ENCODE measurements around the gene ELF5. TPM values are rescaled to one million over a fixed set of nuclear protein-coding genes. Genes with fewer than 3 reads are reported as not detected.

Gene ELF5
- total and polyA plus RNA-seq, 5 donors, result not detected

DNA sequence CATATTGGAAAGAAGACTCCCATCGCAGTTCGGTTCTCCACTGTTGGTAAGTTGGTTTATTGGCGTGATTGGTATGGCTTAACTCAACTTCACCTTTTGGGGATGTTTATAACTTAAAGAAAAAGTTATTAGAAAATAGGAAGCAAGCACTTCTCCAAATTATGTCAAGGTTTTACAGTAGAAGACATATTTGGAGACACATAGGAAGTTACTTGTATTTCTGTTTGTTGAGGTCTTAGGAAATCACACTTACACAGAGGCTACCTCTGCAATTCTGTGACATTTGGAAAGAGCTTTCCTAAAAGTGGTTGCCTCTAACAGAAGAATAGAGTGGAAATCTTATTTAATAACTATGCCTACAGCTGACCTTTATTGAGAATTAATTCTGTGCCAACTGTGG lies 62.5 kb downstream of the ELF5 start:
- peaks cover 2% of the 10 kb centered on the region for H3K4me1 ChIP-seq (ENCODE audit: control insufficient read depth, insufficient read depth, low read length)
- H3K27me3 ChIP-seq (ENCODE audit: control insufficient read depth, insufficient read depth), result no peaks in the 10 kb centered on the region
- no peak for DNase-seq
- H3K9me3 ChIP-seq (ENCODE audit: control insufficient read depth, low read length), result no peaks in the 10 kb centered on the region
- no peak overlapping the region for H3K27ac ChIP-seq (ENCODE audit: low read length)
- 85% methylated on average over 3 of the region's 3 CpGs for WGBS
- no peak for ATAC-seq
- no peak overlapping the region for H3K4me3 ChIP-seq (ENCODE audit: low read length)
- intact Hi-C loops (cut with DNase I), result no loop called here

DNA sequence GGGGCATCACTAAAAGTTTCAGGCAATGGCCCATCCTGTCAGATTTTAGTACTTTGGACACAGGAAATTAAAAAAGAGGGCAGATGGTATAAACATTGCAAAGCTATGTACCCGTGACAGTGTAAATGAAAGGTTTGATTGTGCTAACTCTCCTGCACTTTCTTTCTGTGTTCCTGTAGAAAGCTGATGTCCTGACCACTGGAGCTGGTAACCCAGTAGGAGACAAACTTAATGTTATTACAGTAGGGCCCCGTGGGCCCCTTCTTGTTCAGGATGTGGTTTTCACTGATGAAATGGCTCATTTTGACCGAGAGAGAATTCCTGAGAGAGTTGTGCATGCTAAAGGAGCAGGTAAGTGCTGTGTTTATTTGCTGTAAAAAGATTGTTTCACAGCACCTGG lies 64.6 kb downstream of the ELF5 start:
- Histone ChIP-seq H3K4me1 (ENCODE audit: control insufficient read depth, insufficient read depth, low read length) (peaks cover 2% of the 10 kb centered on the region), H3K27ac (ENCODE audit: low read length) (no peak overlapping the region), H3K27me3 (ENCODE audit: control insufficient read depth, insufficient read depth) (no peaks in the 10 kb centered on the region), H3K9me3 (ENCODE audit: control insufficient read depth, low read length) (no peaks in the 10 kb centered on the region), H3K4me3 (ENCODE audit: low read length) (no peak overlapping the region)
- intact Hi-C loops (cut with DNase I), result no loop called here
- ATAC-seq (no peak), DNase-seq (no peak)
- WGBS, result 63% methylated on average over 3 of the region's 3 CpGs

DNA sequence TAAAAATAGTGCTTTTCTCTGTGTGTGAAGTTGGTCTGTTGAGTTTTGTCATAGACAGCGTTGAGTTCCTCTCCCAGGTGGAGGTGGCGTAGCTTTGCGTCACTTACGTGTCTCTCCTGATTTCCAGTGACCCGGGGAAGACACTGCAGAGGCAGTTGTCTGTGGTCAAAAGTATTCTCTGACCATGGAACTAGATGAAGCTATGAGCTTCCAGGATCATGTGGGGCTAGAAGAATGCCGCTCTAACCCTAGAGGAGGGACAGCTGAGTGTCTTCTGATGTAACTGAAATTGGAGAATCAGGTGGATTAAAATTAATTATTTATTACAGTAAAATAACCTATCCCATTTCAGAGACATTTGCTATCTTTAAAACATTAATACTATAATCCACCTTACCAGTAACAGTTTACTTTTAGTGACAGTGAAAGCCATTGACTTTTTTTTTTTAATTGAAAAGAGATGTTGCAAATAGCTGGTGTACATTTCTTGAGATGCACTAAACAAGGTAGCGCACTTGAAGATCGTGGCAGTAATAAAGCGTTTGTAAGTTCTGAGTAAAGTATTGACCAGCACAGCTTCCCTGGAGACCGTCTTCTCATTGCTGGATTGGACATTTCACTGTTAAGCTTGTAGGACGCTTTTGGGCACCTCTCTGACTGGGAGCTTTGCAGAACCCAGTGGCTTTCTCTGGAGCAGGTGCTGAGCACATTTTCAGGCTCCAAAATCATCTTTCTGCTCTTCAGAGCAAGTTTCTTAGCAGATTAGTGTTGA lies 65.2 kb downstream of the ELF5 start:
- DNase-seq (no peak), ATAC-seq (no peak)
- H3K4me3 ChIP-seq (ENCODE audit: low read length), result no peak overlapping the region
- no peak overlapping the region for H3K27ac ChIP-seq (ENCODE audit: low read length)
- H3K4me1 ChIP-seq (ENCODE audit: control insufficient read depth, insufficient read depth, low read length), result peaks cover 2% of the 10 kb centered on the region
- H3K27me3 ChIP-seq (ENCODE audit: control insufficient read depth, insufficient read depth), result no peaks in the 10 kb centered on the region
- WGBS, result 90% methylated on average over 11 of the region's 11 CpGs
- no peaks in the 10 kb centered on the region for H3K9me3 ChIP-seq (ENCODE audit: control insufficient read depth, low read length)
- intact Hi-C loops (cut with DNase I), result no loop called here

DNA sequence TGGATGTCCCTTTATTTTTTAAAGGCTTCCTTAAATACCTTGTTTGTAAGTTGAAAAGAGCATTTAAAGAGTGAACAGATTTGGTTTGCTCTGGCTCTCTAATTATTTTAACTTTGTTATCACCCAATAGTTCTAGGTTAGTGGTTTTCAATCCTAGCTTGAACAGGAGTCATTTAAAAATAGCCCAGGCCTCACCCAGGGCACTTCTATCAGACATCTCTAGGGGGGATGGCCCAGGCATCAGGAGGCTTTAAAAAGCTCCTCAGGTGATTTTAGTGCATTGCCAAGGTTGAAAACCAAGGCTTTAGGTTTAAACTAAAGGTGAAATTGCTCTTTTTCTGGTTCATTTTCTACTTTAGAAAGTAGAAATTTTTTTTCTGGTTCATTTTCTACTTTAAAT lies 66.5 kb downstream of the ELF5 start:
- Histone ChIP-seq H3K4me3 (ENCODE audit: low read length) (no peak overlapping the region), H3K27ac (ENCODE audit: low read length) (no peak overlapping the region), H3K27me3 (ENCODE audit: control insufficient read depth, insufficient read depth) (no peaks in the 10 kb centered on the region), H3K4me1 (ENCODE audit: control insufficient read depth, insufficient read depth, low read length) (peaks cover 4% of the 10 kb centered on the region), H3K9me3 (ENCODE audit: control insufficient read depth, low read length) (no peaks in the 10 kb centered on the region)
- DNase-seq, result no peak
- intact Hi-C loops (cut with DNase I), result no loop called here
- no peak for ATAC-seq

DNA sequence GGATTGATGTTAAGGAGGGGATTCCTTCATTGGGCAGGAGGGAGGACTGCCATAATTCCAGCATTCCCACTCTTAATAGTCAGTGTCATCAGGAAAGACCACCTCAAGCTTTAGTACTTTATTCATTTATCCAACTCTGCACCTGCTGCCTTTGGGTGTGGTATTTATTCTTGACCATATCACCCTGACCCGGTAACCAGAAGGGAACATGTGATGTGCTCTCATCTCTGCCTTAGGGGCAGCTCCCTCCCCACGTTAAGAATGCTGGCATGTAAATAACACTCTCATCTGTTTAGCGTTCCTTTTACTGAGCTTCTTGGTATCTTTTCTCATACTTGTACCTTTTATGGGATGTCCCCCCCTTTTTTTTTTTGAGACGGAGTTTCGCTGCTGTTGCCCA lies 67.2 kb downstream of the ELF5 start:
- no peak for DNase-seq
- no peak overlapping the region for H3K27ac ChIP-seq (ENCODE audit: low read length)
- intact Hi-C loops (cut with DNase I), result no loop called here
- H3K4me1 ChIP-seq (ENCODE audit: control insufficient read depth, insufficient read depth, low read length), result peaks cover 4% of the 10 kb centered on the region
- no peak for ATAC-seq
- WGBS, result 67% methylated on average over 5 of the region's 5 CpGs
- no peaks in the 10 kb centered on the region for H3K27me3 ChIP-seq (ENCODE audit: control insufficient read depth, insufficient read depth)
- H3K9me3 ChIP-seq (ENCODE audit: control insufficient read depth, low read length), result no peaks in the 10 kb centered on the region
- no peak overlapping the region for H3K4me3 ChIP-seq (ENCODE audit: low read length)

DNA sequence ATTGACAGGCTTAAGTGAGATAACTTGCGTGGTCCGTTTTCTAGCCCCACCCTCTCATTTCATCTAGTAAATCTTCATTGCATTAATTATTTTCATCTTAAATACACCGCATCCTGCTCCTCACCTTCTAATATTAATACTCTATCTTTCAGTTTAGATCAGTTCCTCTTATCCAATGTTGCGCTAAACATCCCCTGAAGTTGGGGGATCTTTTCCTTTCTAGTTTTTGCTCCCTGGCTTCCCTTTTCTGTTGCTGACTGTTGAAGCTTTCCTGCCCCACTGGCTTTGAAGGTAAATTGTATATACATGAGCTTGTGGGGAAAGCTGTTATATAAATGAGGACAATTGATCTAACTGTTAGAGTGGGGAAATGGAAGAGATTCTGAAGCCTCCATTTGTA lies 67.6 kb downstream of the ELF5 start:
- Histone ChIP-seq H3K4me1 (ENCODE audit: control insufficient read depth, insufficient read depth, low read length) (peaks cover 4% of the 10 kb centered on the region), H3K27ac (ENCODE audit: low read length) (no peak overlapping the region), H3K4me3 (ENCODE audit: low read length) (no peak overlapping the region), H3K9me3 (ENCODE audit: control insufficient read depth, low read length) (no peaks in the 10 kb centered on the region), H3K27me3 (ENCODE audit: control insufficient read depth, insufficient read depth) (no peaks in the 10 kb centered on the region)
- DNase-seq (no peak), ATAC-seq (no peak)
- WGBS, result 85% methylated on average over 4 of the region's 4 CpGs
- intact Hi-C loops (cut with DNase I), result no loop called here

DNA sequence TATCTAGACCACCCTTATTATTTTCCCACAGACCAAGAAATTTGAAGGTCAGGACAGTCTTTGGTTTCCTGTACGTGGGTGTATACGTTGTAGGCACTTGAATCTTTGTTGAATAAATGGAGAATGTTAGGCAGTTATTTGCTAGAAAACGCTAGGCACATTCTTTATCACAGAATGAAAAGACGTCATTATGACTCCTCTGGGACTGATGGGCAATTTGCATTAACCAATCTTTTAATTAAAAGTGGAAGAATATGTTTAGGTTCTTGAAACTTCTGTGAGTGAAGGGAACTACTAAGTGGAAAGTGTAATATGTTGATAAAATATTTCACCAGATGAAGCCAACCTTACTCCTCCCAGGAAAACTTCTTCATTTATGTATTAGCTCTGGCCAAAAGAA lies 69.2 kb downstream of the ELF5 start:
- Histone ChIP-seq H3K27me3 (ENCODE audit: control insufficient read depth, insufficient read depth) (no peaks in the 10 kb centered on the region), H3K4me1 (ENCODE audit: control insufficient read depth, insufficient read depth, low read length) (peaks cover 14% of the 10 kb centered on the region), H3K4me3 (ENCODE audit: low read length) (no peak overlapping the region), H3K9me3 (ENCODE audit: control insufficient read depth, low read length) (no peaks in the 10 kb centered on the region), H3K27ac (ENCODE audit: low read length) (no peak overlapping the region)
- DNase-seq (no peak), ATAC-seq (no peak)
- 65% methylated on average over 4 of the region's 4 CpGs for WGBS
- intact Hi-C loops (cut with DNase I), result no loop called here

DNA sequence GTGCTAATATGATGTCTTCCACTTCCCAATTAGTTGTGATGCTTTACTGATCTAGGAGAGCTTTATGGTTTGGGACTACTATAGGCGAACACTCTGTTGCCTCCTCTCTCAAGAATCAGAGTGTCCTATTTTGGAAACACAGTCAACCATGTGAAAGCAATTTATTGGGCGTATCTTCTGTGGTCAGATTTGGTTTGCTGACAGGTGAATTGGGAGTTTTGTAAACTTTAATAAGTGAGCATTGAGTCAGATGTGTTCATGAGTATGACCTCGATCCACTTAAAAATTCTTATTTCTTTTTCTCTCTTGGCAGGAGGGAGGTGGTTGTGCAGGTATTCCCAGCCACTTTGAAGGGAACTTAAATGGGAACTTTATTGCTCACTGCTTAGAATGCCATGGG lies 70.5 kb downstream of the ELF5 start:
- H3K9me3 ChIP-seq (ENCODE audit: control insufficient read depth, low read length), result no peaks in the 10 kb centered on the region
- 88% methylated on average over 3 of the region's 3 CpGs for WGBS
- intact Hi-C loops (cut with DNase I), result no loop called here
- H3K27ac ChIP-seq (ENCODE audit: low read length), result no peak overlapping the region
- no peak for DNase-seq
- peaks cover 14% of the 10 kb centered on the region for H3K4me1 ChIP-seq (ENCODE audit: control insufficient read depth, insufficient read depth, low read length)
- no peaks in the 10 kb centered on the region for H3K27me3 ChIP-seq (ENCODE audit: control insufficient read depth, insufficient read depth)
- ATAC-seq, result no peak
- no peak overlapping the region for H3K4me3 ChIP-seq (ENCODE audit: low read length)

DNA sequence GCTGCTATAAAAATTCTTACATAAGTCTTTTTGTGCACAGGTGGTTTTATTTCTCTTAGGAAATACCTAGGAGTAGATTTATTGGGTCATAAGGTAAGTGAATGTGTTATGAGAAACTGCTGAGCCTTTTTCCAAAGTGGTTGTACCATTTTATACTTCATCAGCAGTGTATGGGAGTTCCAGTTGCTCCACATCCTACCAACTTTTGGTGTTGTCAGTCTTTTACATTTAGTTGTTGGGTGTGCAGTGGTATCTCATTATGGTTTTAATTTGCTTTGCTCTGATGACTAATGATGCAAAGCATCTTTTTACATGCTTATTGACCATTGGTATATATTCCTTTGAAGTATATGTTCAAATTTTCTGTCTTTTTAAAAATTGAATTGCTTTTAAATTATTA lies 71.8 kb downstream of the ELF5 start:
- intact Hi-C loops (cut with DNase I), result no loop called here
- Histone ChIP-seq H3K27ac (ENCODE audit: low read length) (no peak overlapping the region), H3K4me1 (ENCODE audit: control insufficient read depth, insufficient read depth, low read length) (peaks cover 14% of the 10 kb centered on the region), H3K27me3 (ENCODE audit: control insufficient read depth, insufficient read depth) (no peaks in the 10 kb centered on the region), H3K9me3 (ENCODE audit: control insufficient read depth, low read length) (no peaks in the 10 kb centered on the region), H3K4me3 (ENCODE audit: low read length) (no peak overlapping the region)
- DNase-seq (no peak), ATAC-seq (no peak)

DNA sequence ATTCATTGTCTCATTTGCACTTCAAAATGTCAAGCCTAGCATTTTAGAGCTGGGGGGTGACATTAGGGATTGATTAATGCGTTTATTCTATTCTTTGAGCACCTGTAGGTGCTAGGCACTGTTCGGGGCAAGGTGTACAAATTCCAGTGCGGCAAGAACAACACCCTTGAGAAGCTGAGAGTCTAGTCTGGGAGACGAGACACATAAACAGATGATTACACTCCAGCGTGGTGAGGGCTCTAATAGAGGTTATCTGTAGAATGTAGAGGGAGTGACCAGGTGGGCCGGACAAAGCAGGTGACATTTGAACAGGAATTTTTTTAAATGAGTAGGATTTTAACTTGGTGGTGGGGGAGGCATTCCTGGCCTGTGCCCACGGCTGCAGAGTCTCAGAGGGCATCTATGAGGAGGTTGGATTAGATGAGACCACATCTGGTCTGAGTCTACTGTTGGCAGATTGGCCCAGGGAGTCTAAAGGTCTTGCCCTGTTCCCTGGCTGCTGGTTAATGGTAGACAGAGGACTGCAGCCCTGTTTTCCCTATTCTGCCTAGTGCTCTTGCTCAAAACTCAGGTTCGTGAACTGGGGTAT lies 73.9 kb downstream of the ELF5 start:
- WGBS, result 29% methylated on average over 8 of the region's 8 CpGs
- intact Hi-C loops (cut with DNase I), result loop anchor here in 1 of 4 donors (5.0 kb wide), 1 partner anchor 187 kb away; no protein-coding TSS in a partner anchor

DNA sequence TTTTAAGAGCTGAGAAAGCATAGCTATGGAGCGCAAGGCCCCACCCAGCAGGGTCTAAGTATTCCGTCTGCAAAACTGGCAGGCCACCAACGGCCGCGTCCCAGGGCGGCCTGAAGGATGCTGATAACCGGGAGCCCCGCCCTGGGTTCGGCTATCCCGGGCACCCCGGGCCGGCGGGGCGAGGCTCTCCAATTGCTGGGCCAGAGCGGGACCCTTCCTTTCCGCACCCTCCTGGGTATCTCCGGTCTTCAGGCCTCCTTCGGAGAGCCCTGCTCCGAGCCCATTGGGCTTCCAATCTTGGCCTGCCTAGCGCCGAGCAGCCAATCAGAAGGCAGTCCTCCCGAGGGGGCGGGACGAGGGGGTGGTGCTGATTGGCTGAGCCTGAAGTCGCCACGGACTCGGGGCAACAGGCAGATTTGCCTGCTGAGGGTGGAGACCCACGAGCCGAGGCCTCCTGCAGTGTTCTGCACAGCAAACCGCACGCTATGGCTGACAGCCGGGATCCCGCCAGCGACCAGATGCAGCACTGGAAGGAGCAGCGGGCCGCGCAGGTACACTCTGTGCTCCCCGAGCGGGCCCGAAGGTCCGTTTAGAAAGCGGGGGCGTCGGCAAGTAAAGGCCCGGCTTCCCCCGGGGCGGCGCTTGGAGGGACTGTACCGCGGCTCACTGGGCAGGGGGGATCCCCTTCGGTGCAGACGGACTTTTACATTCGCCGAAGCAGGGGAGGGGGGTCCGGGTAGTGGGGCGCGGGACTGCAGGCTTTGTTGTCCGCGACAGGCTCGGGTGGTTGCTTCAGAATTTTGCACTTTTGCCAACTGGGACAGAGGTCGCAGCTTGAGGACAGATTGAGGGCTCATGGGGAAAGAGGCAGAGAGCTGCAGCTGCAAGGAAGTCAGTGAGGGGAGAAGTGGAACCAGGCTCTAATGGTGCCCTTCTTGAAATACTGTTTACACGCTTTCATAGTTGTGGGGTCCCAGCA lies 74.8 kb downstream of the ELF5 start, which contains the start of gene CAT:
Gene CAT, plus strand, starts transcription at position 406 of the 979 bp plus-strand sequence. Its CDS starts 80 bp downstream, at position 486.
- under 1% methylated on average over 62 of the region's 62 CpGs for WGBS
- Histone ChIP-seq H3K27me3 (ENCODE audit: control insufficient read depth, insufficient read depth) (no peaks in the 10 kb centered on the region), H3K9me3 (ENCODE audit: control insufficient read depth, low read length) (no peaks in the 10 kb centered on the region), H3K4me1 (ENCODE audit: control insufficient read depth, insufficient read depth, low read length) (peaks cover 12% of the 10 kb centered on the region), H3K4me3 (ENCODE audit: low read length) (peak within 1 kb of the TSS; percentile 69), H3K27ac (ENCODE audit: low read length) (peak within 1 kb of the TSS; percentile 88)
- intact Hi-C loops (cut with DNase I), result loop anchor here in 1 of 4 donors (5.0 kb wide), 1 partner anchor 187 kb away; no protein-coding TSS in a partner anchor
- peak; percentile 99 for ATAC-seq
- DNase-seq, result peak; percentile 99

More for the DNA sequence above, 73.9 kb downstream of the ELF5 start:
- Histone ChIP-seq H3K9me3 (ENCODE audit: control insufficient read depth, low read length) (no peaks in the 10 kb centered on the region), H3K4me1 (ENCODE audit: control insufficient read depth, insufficient read depth, low read length) (peaks cover 14% of the 10 kb centered on the region), H3K4me3 (ENCODE audit: low read length) (peak overlapping the region; percentile 69), H3K27me3 (ENCODE audit: control insufficient read depth, insufficient read depth) (no peaks in the 10 kb centered on the region), H3K27ac (ENCODE audit: low read length) (peak overlapping the region; percentile 88)
- no peak for ATAC-seq
- no peak for DNase-seq

Data from right cardiac atrium (tissue), 5 donors.